Kidney epithelial cell (primary cell): ENCODE results near the gene GPR137. TPM values are rescaled to one million over a fixed set of nuclear protein-coding genes. Genes with fewer than 3 reads are reported as not detected.

ENCODE experiments used
- DNase-seq: peaks from one replicate; pipeline ENCODE4 v3.0.0-alpha.2; 2010; ENCODE audit warnings: low read depth
- H3K27me3 ChIP-seq: 2 replicates; pipeline ENCODE4 v1.6.0; 2011; ENCODE audit warnings: low read length; ENCODE audit not compliant: control insufficient read depth, insufficient read depth
- H3K36me3 ChIP-seq: 2 replicates; pipeline ENCODE4 v1.5.1; 2011; ENCODE audit warnings: low read length; ENCODE audit not compliant: control insufficient read depth, insufficient read depth
- H3K4me3 ChIP-seq: 2 replicates; pipeline ENCODE4 v1.5.1; 2011; ENCODE audit warnings: low read depth, mild to moderate bottlenecking, control low read depth, low read length
- CTCF ChIP-seq: IDR thresholded peaks from 2 replicates; pipeline ENCODE4 v1.5.1; 2011; ENCODE audit warnings: mild to moderate bottlenecking, moderate library complexity, low read length, control low read depth, inconsistent platforms; ENCODE audit not compliant: insufficient read depth, poor library complexity, severe bottlenecking
- total RNA-seq: library from RNA; depleted of rRNA; stranded (reverse); fragments of >200 nt; gene quantifications from 2 replicates; pipeline ENCODE4 v1.2.3, GENCODE V29; 2015

The GPR137 gene
- total RNA-seq, 1 donor from 2014 or later = 21.9 TPM

- no peak for TF ChIP-seq CTCF
- H3K36me3 ChIP-seq = peaks cover 3% of the 10 kb centered on the region
Measured at GRCh38 chr11:64268893-64269539, 16.6 kb upstream of the GPR137 start.

GRCh38 chr11:64269540-64270220 lies 16.0 kb upstream of the GPR137 start:
- TF ChIP-seq CTCF = no peak
- Histone ChIP-seq H3K4me3 (peak overlapping the region; percentile 73), H3K36me3 (peaks cover 3% of the 10 kb centered on the region), H3K27me3 (no peaks in the 10 kb centered on the region)
- DNase-seq = peak; percentile 99

More at GRCh38 chr11:64268893-64269539, 16.6 kb upstream of the GPR137 start:
- Histone ChIP-seq H3K27me3 (no peaks in the 10 kb centered on the region), H3K4me3 (peak overlapping the region; percentile 73)
- no peak for DNase-seq

GRCh38 chr11:64275031-64275800 lies 10.4 kb upstream of the GPR137 start:
- no peak for TF ChIP-seq CTCF
- DNase-seq = no peak
- no peaks in the 10 kb centered on the region for H3K27me3 ChIP-seq
- H3K36me3 ChIP-seq = no peaks in the 10 kb centered on the region
- H3K4me3 ChIP-seq = no peak overlapping the region

- H3K36me3 ChIP-seq = no peaks in the 10 kb centered on the region
- no peak for TF ChIP-seq CTCF
- H3K27me3 ChIP-seq = no peaks in the 10 kb centered on the region
- DNase-seq = no peak
- H3K4me3 ChIP-seq = no peak overlapping the region
Measured at GRCh38 chr11:64275841-64276240, 9.8 kb upstream of the GPR137 start.

GRCh38 chr11:64276653-64277431 lies 8.8 kb upstream of the GPR137 start:
- H3K36me3 ChIP-seq = no peaks in the 10 kb centered on the region
- H3K4me3 ChIP-seq = no peak overlapping the region
- no peak for DNase-seq
- TF ChIP-seq CTCF = no peak
- H3K27me3 ChIP-seq = no peaks in the 10 kb centered on the region
